ENCODE results near the gene IGF1R.

IGF1R gene

DNA sequence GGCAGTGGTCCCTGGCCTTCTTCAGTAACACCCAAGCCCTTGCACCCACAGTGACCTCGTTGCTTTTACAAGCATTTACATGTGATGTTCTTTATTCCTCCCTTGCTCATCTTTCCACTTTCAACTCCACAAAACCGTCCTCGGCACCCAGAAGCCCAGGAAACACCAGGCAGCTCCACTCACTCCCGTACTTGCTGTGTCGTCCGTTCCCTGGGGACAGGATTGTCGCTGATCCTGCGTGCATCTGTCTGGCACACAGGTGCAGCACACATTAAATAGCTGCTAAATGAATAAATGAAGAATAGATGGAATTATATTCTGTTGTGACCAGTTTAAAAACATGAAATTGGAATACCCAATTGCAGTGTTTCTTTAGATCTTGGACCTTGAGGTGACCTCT lies 239.6 kb downstream of the IGF1R start:
- DNase-seq (ENCODE audit: low spot score), result no peak

DNA sequence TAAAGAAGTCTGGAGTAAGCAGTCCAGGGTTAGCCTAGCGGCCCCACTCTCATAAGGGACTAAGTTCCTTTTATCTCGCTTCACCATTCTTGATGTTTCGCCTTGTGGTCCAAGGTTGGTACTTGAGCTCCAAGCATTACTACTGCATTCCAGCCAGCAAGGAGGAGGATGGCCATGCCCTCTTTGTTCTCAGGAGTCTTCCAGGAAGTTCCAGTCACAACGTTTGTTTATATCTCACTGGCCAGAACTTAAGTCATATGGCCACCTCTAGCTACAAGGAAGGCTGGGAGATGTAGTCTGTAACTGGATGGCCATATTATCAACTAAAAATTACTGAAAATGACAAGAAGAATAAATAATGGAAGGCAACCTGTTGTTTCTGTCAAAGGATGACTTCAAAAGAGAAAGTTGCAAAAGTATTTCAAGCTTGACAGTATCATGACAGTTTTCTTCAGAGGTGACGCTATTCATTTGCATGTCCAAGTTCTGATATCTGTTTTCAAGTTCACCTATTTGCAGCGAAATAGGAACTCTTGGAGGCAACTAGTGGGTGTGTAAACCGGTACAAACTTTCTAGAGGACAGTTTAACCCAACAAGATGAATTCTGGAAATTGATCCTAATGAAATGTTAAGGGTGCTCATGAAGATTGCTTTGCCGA lies 240.6 kb downstream of the IGF1R start:
- no peak for DNase-seq (ENCODE audit: low spot score)

DNA sequence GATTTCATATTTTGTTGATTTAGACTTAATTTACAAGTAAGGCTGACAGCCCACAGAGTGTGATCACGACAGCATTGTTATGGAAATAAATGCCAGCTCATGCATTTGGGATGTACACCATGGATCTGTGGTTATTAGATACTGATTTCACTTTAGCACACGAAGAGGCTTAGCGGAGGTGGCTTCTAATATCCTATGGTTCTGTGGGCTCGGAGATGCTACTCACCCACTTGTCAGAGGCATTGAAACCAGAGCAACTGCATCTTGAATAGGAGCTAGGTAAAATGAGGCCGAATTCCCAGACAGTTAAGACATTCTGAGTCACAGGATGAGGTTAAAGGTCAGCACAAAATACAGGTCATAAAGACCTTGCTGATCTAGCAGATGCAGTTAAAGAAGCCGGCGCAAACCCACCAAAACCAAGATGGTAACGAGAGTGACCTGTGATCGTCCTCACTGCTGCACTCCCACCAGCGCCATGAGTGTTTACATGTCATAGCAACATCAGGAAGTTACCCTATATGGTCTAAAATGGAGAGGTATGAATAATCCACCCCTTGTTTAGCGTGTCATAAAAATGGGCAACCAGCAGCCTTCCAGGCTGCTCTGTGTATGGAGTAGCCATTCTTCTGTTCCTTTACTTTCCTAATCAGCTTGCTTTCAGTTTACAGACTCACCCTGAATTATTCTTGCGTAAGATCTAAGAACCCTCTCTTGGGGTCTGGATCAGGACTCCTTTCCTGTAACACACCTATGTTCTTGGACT lies 241.8 kb downstream of the IGF1R start:
- DNase-seq (ENCODE audit: low spot score), result peak; percentile 60

DNA sequence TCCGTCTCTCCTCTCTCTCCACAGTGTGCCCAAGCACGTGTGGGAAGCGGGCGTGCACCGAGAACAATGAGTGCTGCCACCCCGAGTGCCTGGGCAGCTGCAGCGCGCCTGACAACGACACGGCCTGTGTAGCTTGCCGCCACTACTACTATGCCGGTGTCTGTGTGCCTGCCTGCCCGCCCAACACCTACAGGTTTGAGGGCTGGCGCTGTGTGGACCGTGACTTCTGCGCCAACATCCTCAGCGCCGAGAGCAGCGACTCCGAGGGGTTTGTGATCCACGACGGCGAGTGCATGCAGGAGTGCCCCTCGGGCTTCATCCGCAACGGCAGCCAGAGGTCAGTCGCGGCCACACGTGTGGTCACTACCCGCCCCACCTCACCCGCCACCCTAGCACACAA lies 243.0 kb downstream of the IGF1R start:
- no peak for DNase-seq (ENCODE audit: low spot score)

DNA sequence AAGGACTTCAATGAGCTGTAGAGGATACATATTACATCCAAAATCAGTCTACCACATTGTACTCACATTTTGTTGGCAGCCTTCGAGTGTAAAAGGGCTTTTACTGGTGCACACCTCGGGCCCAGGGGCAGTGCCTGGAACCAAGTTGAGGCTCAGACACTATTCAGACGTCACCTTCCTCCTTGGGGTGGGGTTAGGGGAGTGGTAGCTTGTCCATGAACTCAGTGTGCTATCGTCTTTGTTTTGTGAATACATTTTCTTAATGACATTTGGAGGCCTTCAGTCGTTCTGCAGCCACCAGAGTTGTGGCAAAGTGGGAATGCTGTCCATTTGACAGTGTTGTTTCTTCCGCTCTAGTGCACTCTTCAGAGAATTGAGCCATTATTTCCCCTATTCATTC lies 245.1 kb downstream of the IGF1R start:
- DNase-seq (ENCODE audit: low spot score), result no peak

DNA sequence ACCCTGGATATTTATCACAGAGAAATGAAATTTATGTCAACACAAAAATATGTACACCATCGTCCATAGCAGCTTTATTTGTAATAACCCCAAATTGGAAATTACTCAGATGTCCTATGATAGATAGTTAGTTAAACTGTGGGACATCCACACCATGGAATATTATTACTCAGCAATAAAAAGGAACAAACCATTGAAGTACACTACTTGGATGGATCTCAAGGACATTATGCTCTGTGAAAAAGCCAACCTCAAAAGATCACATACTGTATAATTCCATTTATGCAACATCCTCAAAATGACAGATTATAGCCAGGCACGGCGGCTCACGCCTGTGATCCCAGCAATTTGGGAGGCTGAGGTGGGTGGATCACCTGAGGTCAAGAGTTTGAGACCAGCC lies 246.0 kb downstream of the IGF1R start:
- no peak for DNase-seq (ENCODE audit: low spot score)

DNA sequence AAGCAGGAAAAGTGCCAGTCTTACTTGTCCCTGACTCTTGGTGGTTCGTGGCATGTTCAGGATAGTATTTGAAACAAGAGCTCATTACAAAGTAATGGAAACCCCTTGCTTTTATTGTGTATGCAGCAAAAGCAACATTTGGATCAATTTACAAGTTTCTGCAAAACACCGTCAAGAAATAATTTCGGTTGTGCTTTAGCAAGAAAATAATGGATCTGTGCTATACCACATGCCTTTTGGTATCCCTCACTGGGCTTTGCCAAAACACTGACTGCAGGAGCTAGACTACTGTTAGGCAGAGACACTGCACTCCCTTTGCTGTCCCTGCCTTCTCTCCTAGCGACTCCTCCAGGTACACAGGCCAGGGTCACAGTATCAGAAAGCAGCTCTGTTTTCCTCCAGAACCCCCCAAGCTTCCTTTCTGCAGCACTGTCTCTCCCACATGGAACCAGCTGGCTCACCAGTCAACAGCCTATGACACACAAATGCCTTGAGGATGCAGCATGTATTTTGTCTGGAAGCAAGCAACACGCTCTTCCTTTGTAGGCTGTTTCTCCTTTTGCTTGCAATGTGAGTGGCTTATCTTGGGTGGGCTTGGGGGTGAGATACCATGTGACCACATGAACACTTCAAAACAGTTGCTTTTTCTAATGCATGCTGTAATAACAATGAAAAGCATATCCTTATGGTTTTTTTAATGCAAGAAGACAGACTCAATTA lies 247.8 kb downstream of the IGF1R start:
- DNase-seq (ENCODE audit: low spot score), result peak; percentile 45

DNA sequence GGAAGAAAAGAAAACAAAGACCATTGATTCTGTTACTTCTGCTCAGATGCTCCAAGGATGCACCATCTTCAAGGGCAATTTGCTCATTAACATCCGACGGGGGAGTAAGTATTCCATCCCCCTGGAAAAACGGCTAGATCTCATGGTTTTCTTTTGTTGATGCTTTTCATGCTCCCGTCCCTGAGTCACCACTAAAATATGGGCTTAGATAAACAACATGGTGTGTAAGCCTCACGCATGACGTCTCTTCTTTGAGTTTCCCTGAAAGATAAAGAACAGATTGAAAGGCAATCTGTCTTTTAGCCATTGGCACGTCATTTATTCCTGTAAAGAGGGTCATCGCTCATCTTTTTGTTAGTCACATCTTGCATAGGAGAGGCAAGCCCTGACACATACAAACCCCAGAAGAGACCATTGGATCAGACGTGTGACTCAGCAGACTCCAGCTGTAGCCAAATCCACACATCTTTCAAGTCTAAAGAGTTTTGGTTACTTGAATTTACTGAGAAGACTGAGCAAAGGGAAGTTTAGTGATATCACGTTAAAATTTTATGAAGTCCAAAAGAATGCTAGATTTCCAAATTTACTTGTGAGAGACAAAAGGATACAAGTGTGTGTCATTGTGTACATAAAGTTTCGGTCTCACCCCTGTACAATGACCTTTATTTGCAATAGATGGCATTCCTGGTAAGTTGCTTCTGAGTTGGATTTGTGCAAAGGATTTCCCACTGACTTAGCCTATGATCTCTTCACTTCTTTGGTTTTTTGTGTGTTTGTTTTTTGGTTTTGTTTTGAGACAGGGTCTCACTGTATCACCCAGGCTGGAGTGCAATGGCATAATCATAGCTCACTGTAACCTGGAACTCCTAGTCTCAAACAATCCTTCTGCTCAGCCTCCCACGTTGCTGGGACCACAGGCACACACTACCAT lies 248.7 kb downstream of the IGF1R start:
- DNase-seq (ENCODE audit: low spot score), result peak; percentile 95

DNA sequence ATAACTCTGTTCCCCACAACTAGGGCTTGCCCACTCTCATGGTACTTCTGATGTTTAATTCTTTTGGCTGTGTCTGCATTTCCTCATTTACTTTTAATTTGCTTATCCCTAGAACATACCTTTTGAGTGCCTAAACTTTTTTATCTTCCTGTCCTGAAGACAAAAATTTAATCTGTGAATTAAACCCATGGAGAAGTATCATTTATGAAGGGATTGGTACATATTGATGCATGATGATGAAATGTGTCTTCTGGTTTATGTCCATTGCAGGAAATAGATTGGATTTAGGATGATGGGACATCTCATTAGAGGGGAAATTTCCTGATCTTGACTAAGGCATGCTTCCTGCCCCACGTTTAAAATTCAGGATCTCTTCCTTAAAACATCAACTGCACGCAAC lies 249.8 kb downstream of the IGF1R start:
- DNase-seq (ENCODE audit: low spot score), result no peak

DNA sequence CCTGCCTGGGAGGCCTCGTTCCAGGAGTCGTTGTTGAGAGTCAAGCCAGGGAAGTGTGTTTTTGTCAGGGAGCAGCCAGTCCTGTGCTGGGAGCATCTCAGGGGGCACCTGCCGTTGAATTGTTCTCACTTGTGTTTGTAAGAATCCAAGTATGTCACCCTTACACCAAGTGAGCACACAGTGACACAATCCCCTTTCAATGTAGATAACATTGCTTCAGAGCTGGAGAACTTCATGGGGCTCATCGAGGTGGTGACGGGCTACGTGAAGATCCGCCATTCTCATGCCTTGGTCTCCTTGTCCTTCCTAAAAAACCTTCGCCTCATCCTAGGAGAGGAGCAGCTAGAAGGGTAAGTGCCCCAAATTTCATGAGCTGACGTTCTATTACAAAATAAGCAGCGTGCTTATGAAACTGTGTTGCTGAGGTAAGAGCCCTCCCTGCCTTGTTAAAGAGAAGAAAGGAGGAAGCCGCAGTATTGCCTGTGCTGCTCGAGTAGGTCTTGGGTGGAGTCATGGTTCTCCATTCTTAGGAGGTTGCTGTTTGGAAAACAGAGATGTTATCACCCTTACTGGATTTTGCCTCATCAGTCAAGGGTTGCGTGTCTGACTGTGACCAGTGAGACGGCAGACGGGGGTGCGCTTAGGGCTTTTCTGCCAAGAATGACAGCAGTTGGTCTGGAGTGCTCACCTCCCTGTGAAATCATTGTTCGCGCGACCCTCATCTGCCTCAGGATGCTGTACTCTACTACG lies 251.1 kb downstream of the IGF1R start:
- no peak for DNase-seq (ENCODE audit: low spot score)

DNA sequence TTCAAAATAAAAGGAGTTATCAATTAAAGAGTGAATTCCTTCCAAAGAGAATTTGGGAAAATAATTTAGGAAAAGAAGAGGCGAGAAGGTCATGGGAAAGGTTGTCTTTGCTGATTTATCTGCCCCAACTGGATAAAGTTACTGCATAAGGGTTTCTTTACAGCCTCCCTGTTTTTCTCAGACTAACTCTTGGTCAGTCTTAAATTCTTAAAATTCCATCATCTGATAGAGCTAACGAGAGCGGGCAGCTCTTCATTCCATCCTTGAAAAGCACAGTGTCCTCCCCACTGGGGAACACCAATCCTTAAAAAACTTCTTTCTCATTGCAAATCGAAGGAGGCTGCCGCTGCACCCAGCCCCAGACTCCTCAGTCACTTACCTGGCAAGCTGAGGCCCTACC lies 252.0 kb downstream of the IGF1R start:
- peak; percentile 53 for DNase-seq (ENCODE audit: low spot score)

DNA sequence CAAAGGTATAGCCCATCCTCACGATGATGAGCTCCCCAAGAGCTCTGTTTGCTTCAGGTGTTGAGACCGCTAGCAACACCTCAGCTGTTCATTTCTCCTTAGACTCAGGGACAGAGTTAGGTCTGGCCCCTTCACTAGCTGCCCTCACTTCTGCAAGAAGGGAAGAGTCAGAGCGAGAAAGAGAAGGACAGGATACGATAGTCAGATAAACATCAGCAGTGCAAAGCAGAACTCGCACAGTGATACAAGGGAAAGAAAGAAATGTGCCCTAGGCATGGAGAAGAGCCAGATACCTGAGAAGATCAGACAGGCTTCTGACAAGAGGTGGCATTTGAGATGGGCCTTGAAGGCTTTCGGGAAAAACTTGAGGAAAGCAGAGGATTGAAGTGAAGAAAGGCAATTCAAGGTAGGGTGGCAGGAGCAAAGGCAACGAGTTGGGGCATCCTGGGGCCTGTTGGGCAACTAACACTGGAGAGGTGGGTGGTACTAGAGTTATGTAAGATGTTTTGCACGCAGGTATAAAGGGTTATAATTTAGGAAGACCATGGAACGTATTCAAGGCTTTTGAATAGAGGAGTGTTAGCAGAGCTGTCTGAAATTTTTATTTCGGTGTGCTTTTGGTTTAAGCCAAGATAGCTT lies 253.2 kb downstream of the IGF1R start:
- no peak for DNase-seq (ENCODE audit: low spot score)

DNA sequence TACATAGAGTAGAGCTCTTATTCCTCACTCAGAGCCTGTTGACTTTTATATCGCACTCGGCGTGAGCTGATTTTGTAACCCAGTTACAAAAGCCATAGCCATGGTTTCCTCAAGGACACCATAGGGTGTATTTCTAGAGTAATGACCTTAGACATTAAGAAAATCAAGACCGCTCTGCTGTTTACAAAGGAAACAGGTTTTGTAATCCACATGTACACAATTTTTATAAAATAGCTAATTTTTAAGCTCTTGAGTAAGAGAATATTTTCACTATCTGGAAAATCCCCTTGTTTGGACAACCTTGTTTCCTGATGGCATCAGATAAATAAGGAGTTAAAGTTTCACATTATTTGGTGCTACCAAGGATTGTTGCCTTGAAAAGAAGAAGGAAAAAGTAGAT lies 254.6 kb downstream of the IGF1R start:
- DNase-seq (ENCODE audit: low spot score), result no peak

DNA sequence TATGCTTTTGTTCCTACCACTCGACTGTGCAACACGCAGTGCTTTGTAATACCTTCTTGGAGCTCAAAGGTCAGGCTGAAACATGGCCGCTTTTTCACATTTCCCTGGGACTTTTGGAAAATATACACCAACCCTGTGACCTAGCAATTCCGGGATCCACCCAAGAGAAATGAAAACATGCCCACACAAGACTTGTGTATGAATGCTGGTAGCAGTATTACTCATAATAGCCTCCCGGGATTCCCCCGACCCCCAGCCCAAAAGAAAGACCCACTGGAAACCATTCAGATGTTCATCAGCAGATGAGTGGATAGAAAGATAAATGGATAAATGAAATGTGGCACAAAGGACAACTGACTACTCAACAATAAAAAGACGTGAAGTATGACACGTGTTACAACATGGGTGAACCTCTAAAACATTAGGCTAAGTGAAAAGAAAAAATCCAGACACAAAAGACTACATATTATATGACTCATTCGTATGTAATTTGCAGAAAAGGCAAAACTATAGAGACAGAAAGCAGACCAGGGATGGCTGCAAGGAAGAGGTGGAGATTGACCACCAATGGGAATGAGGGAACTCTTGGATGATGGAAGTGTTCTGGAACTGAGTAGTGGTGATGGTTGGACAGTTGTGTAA lies 255.2 kb downstream of the IGF1R start:
- peak; percentile 51 for DNase-seq (ENCODE audit: low spot score)

DNA sequence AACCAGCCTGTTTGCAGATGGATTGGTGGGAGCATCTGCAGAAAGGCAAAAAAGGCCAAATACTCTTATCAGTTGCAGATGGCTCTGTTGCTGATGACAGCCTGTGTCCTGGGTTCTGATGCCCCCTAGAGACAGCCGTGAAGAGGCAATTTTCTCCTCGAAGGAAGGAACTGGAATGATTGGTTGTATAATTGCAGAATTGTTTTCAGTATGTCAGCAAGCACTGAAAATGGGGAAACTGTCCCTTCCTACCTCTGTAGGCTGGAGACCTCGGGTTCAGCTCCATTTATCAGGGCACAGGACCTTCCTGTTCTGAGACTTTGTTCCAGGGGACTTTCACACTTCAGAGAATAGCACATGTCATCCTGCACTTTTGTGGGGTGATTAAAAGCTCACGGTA lies 256.2 kb downstream of the IGF1R start:
- DNase-seq (ENCODE audit: low spot score), result peak; percentile 81

DNA sequence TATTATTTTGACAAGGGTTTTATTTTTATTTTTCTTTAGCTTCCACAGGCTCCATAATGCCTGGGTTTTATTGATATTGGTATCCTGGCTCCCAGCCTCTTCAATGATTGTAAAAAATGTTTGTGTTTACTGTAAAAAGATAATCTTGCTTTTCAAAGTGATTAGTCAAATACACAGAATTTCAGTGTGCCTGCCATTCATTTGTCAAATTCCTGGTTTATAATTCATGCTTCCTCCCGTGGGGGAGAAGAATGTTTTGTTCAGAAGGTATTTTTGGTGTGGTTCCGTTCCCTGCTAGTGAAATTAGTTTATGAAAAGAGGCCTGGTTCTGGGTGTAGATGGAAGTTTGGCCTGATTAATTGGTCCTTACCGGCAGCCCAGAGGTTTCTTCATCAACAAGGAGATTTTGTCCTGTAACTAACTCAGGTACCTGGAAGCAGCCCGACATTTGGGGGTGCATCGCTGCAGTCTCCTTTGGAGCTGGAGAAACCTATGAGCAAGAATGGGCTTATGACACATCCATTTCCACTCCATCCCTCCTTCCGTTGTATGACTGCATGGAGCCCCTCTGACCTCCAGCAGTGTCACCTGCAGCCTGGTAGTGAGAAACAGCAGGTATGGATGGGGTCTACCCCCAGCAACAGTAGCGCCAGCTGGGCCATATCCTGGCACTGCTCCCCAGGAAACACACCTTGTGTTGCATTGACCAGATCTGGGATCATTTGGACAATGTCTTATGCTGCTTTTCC lies 257.8 kb downstream of the IGF1R start:
- DNase-seq (ENCODE audit: low spot score), result no peak

DNA sequence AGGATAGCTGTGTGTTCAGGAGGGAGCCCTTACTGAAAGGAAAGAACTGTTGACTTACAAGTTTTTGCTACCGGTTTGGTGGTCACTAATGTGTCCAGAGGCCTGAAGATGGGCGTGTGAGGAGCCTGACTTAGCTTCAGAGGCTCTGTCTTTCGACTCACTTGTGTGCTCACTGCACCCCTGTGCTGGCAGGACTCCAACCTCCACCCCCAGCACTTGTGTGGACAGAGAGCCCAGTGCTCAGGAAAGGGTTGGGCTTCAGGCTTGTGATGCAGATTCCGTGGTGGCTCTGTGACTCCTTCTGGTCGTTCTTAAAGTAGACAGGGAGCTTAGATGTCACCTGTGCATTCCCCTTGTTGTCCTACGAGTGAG lies 258.4 kb downstream of the IGF1R start:
- DNase-seq (ENCODE audit: low spot score), result no peak

DNA sequence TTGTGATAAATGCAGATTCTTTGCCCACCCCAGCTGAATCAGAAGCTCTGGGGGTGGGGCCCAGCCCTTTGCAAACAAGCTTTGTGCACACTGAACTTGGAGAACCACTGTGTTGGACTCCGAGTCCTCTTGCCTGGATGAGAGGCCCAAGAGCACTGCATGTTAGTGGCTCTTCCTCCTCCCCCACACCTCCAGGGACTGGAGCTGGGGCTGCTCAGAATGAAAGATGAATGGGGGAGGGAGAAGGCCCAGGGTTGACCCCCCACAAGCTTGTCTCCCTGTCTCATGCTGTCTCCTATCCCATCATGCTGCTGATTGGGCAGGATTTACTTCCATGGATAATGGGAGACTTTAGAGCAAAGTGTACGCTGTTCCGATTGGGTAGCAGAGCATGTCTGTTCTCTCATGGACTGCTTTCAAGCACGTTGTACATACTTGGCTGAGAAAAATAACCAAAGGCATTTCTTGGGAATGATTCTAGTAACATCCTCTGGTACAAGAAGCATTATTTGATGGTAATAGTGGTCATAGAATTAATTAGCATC lies 259.7 kb downstream of the IGF1R start:
- DNase-seq (ENCODE audit: low spot score), result no peak

Data from AG08395 (cell line).